CD4-positive, alpha-beta T cell (primary cell): ENCODE measurements around the gene DYNLT4. TPM values are rescaled to one million over a fixed set of nuclear protein-coding genes. Genes with fewer than 3 reads are reported as not detected.

Source experiments
- ATAC-seq: fragments of 200-7000 bp; cut with Tn5 transposase; one replicate; pipeline ENCODE4 v1.10.0; 2022; ENCODE audit warnings: mild to moderate bottlenecking; ENCODE audit not compliant: poor library complexity
- CTCF ChIA-PET: fragments of 350-600 bp; sonication (Branson Sonifier 250); formaldehyde crosslinking; loops from one replicate; lab custom pipeline; 2021; ENCODE audit warnings: antibody characterized with exemption, inconsistent platforms; lab: Charles Lee
- POLR2A ChIA-PET: fragments of 350-600 bp; sonication (Branson Sonifier 250); formaldehyde crosslinking; loops from one replicate; lab custom pipeline; 2021; ENCODE audit warnings: antibody characterized with exemption, inconsistent platforms; lab: Charles Lee
- DNase-seq, 14 experiments: peaks; one replicate each; pipeline ENCODE4 v3.0.0-alpha.2; 2013 to 2020; ENCODE audit warnings: mixed read lengths in 2 of 14
- H3K27ac ChIP-seq, 2 donors: one replicate each; pipeline versions ENCODE4 v1.5.1 to v1.7.0; 2013; ENCODE audit warnings: low read length in 2 of 2, low read depth in 1 of 2, mild to moderate bottlenecking in 1 of 2
- H3K27me3 ChIP-seq, 2 experiments: 1 replicate in 1 of 2; 2 replicates in 1 of 2; pipeline versions ENCODE4 v1.6.1 to v1.7.0; 2013; ENCODE audit warnings: low read length in 2 of 2, control low read depth in 1 of 2, mild to moderate bottlenecking in 1 of 2, moderate library complexity in 1 of 2; ENCODE audit not compliant: insufficient read depth in 2 of 2, control insufficient read depth in 1 of 2
- H3K36me3 ChIP-seq: one replicate; pipeline ENCODE4 v1.6.1; 2013; ENCODE audit warnings: low read length, control low read depth; ENCODE audit not compliant: insufficient read depth
- H3K4me1 ChIP-seq: one replicate; pipeline ENCODE4 v1.6.1; 2013; ENCODE audit warnings: low read length, control low read depth; ENCODE audit not compliant: insufficient read depth
- H3K4me3 ChIP-seq: one replicate; pipeline ENCODE4 v1.5.1; 2013; ENCODE audit warnings: mild to moderate bottlenecking, low read length, moderate library complexity
- H3K9me3 ChIP-seq, 2 experiments: 1 replicate in 1 of 2; 2 replicates in 1 of 2; pipeline versions ENCODE4 v1.6.1 to v1.7.0; 2013; ENCODE audit warnings: low read length in 2 of 2, mild to moderate bottlenecking in 2 of 2, control low read depth in 1 of 2, moderate library complexity in 1 of 2; ENCODE audit not compliant: control insufficient read depth in 1 of 2, insufficient read depth in 1 of 2
- H3K27ac Mint-ChIP-seq: one replicate; pipeline ENCODE4 v1.8.0; 2020; ENCODE audit warnings: mixed read lengths
- H3K27me3 Mint-ChIP-seq: one replicate; pipeline ENCODE4 v1.8.0; 2021; ENCODE audit warnings: mixed read lengths
- H3K36me3 Mint-ChIP-seq: one replicate; pipeline ENCODE4 v1.8.0; 2021; ENCODE audit warnings: low read depth, mixed read lengths
- H3K4me1 Mint-ChIP-seq: one replicate; pipeline ENCODE4 v1.8.0; 2021; ENCODE audit warnings: low read depth, mixed read lengths
- H3K4me3 Mint-ChIP-seq: one replicate; pipeline ENCODE4 v1.8.0; 2020; ENCODE audit warnings: mild to moderate bottlenecking, mixed read lengths
- H3K9me3 Mint-ChIP-seq: one replicate; pipeline ENCODE4 v1.8.0; 2020; ENCODE audit warnings: mixed read lengths
- intact Hi-C, 2 experiments: fragments of 100-400 bp; cut with DNase I in 1 of 2; cut with micrococcal nuclease in 1 of 2; formaldehyde crosslinking; loops; one replicate each; pipeline versions ENCODE4 v1.15.1 to v1.9.0; 2023 to 2025; cut with DNase I, micrococcal nuclease
- total RNA-seq, 174 experiments: library from RNA in 2 of 174; stranded (reverse) in 2 of 174; gene quantifications; one replicate each; pipeline ENCODE4 v1.2.3 and lab custom pipeline; 2021 to 2026
- TF ChIP-seq, protein P1 (sequence below): fragments of 200-600 bp; IDR thresholded peaks from one replicate; pipeline ENCODE4 v1.8.0; 2022; ENCODE audit warnings: antibody characterized with exemption, mild to moderate bottlenecking

DYNLT4 gene
- total RNA-seq, 2 experiments from 2014 or later = 1.8 to 2.1 TPM

GRCh38 chr1:44853201-44853600, 46.0 kb upstream of the DYNLT4 start:
- H3K9me3 Mint-ChIP-seq = no peaks in the 10 kb centered on the region
- H3K27me3 ChIP-seq = no peaks in the 10 kb centered on the region
- no peaks in the 10 kb centered on the region for H3K4me1 Mint-ChIP-seq
- H3K4me3 Mint-ChIP-seq = no peak overlapping the region
- peaks cover 15% of the 10 kb centered on the region for H3K36me3 ChIP-seq
- no peak for DNase-seq
- H3K36me3 Mint-ChIP-seq = peaks cover 62% of the 10 kb centered on the region
- intact Hi-C loops = no loop called here
- no peak overlapping the region for H3K27ac ChIP-seq
- ATAC-seq = no peak
- H3K27ac Mint-ChIP-seq = no peak overlapping the region
- no peaks in the 10 kb centered on the region for H3K27me3 Mint-ChIP-seq
- ChIA-PET POLR2A (interaction anchor here (1.0 kb wide), 1 partner anchor 35 kb away, joined by 3 read pairs; no protein-coding TSS in a partner anchor), CTCF (no interaction called here)
- H3K4me3 ChIP-seq = no peak overlapping the region
- TF ChIP-seq, protein P1, sequence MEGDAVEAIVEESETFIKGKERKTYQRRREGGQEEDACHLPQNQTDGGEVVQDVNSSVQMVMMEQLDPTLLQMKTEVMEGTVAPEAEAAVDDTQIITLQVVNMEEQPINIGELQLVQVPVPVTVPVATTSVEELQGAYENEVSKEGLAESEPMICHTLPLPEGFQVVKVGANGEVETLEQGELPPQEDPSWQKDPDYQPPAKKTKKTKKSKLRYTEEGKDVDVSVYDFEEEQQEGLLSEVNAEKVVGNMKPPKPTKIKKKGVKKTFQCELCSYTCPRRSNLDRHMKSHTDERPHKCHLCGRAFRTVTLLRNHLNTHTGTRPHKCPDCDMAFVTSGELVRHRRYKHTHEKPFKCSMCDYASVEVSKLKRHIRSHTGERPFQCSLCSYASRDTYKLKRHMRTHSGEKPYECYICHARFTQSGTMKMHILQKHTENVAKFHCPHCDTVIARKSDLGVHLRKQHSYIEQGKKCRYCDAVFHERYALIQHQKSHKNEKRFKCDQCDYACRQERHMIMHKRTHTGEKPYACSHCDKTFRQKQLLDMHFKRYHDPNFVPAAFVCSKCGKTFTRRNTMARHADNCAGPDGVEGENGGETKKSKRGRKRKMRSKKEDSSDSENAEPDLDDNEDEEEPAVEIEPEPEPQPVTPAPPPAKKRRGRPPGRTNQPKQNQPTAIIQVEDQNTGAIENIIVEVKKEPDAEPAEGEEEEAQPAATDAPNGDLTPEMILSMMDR = no peak
- H3K4me1 ChIP-seq = no peaks in the 10 kb centered on the region
- H3K9me3 ChIP-seq = no peaks in the 10 kb centered on the region

DNA sequence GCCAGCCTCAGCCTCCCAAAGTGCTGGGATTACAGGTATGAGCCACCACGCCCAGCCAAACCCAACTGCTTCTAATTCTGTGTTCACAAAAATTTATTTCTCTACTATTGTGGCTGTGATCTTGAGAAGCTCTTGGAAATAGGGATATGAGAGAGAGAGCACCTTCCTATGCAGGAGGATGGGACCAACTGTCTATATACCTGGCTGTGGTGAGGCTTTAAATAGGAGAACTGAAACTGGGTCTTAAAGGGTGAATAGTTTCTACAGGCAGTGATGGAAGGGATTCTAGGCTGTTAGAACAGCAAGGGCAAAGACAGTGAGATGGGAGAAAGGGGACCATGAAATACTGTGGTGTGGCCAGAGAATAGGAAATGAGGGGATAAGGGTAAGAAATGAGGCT, 44.2 kb upstream of the DYNLT4 start:
- no peak for ATAC-seq
- Histone ChIP-seq H3K27ac (no peak overlapping the region), H3K9me3 (no peaks in the 10 kb centered on the region), H3K4me3 (no peak overlapping the region), H3K4me1 (no peaks in the 10 kb centered on the region), H3K36me3 (peaks cover 13% of the 10 kb centered on the region), H3K27me3 (no peaks in the 10 kb centered on the region)
- Mint-ChIP-seq H3K4me1 (no peaks in the 10 kb centered on the region), H3K36me3 (peaks cover 49% of the 10 kb centered on the region), H3K4me3 (no peak overlapping the region), H3K27me3 (no peaks in the 10 kb centered on the region), H3K27ac (no peak overlapping the region), H3K9me3 (no peaks in the 10 kb centered on the region)
- ChIA-PET POLR2A (no interaction called here), CTCF (no interaction called here)
- intact Hi-C loops = no loop called here
- TF ChIP-seq, protein P1 = no peak
- no peak for DNase-seq

GRCh38 chr1:44849575-44850132, 42.5 kb upstream of the DYNLT4 start:
- CTCF ChIA-PET = no interaction called here
- no peak overlapping the region for H3K27ac Mint-ChIP-seq
- no peak for ATAC-seq

More at GRCh38 chr1:44849575-44850132, 42.5 kb upstream of the DYNLT4 start:
- no peak overlapping the region for H3K4me3 Mint-ChIP-seq
- intact Hi-C loops = no loop called here
- H3K4me3 ChIP-seq = no peak overlapping the region
- H3K27me3 Mint-ChIP-seq = peaks cover 2% of the 10 kb centered on the region
- H3K4me1 Mint-ChIP-seq = no peaks in the 10 kb centered on the region
- H3K27ac ChIP-seq = no peak overlapping the region
- no peaks in the 10 kb centered on the region for H3K9me3 ChIP-seq
- H3K4me1 ChIP-seq = no peaks in the 10 kb centered on the region
- POLR2A ChIA-PET = interaction anchor here (0.8 kb wide), 1 partner anchor 30 kb away, joined by 4 read pairs; no protein-coding TSS in a partner anchor
- H3K36me3 Mint-ChIP-seq = peaks cover 34% of the 10 kb centered on the region
- H3K9me3 Mint-ChIP-seq = no peaks in the 10 kb centered on the region
- no peaks in the 10 kb centered on the region for H3K27me3 ChIP-seq
- DNase-seq = no peak
- peaks cover 6% of the 10 kb centered on the region for H3K36me3 ChIP-seq
- TF ChIP-seq, protein P1 = no peak
